DOHH2 (cell line): ENCODE results near the gene VPS9D1.
A peak's percentile ranks its signal among the peaks of the same experiment; 100 is the strongest.

Source experiments
- H3F3A ChIP-seq: fragments of 200-600 bp; sonication (generic), shearing (Covaris generic); 2 replicates; pipeline ENCODE4 v1.6.0; 2016; ENCODE audit warnings: antibody characterized with exemption, mild to moderate bottlenecking; ENCODE audit not compliant: control insufficient read depth, insufficient read depth
- H3K27ac ChIP-seq: fragments of 200-600 bp; sonication (generic); 2 replicates; pipeline ENCODE4 v1.5.1; 2014; ENCODE audit warnings: low read depth, mild to moderate bottlenecking, low read length, moderate library complexity
- H3K27me3 ChIP-seq: fragments of 200-600 bp; sonication (generic); 2 replicates; pipeline ENCODE4 v1.6.1; 2014; ENCODE audit warnings: mild to moderate bottlenecking, low read length, mixed read lengths; ENCODE audit not compliant: control insufficient read depth
- H3K36me3 ChIP-seq: fragments of 200-600 bp; sonication (generic); 2 replicates; pipeline ENCODE4 v1.6.1; 2014; ENCODE audit warnings: mild to moderate bottlenecking, low read length, moderate library complexity, mixed read lengths; ENCODE audit not compliant: control insufficient read depth
- H3K4me1 ChIP-seq: fragments of 200-600 bp; sonication (generic); 2 replicates; pipeline ENCODE4 v1.6.1; 2014; ENCODE audit warnings: mild to moderate bottlenecking, low read length, mixed read lengths; ENCODE audit not compliant: control insufficient read depth
- H3K4me2 ChIP-seq: fragments of 200-600 bp; sonication (generic); 2 replicates; pipeline ENCODE4 v1.6.0; 2014; ENCODE audit warnings: mild to moderate bottlenecking, low read length, moderate library complexity
- H3K4me3 ChIP-seq: fragments of 200-600 bp; sonication (generic); 2 replicates; pipeline ENCODE4 v1.5.1; 2014; ENCODE audit warnings: mild to moderate bottlenecking, low read length, mixed read lengths
- H3K79me2 ChIP-seq: fragments of 200-600 bp; sonication (generic); 2 replicates; pipeline ENCODE4 v1.6.1; 2014; ENCODE audit warnings: mild to moderate bottlenecking, low read length, mixed read lengths; ENCODE audit not compliant: control insufficient read depth
- H3K9me2 ChIP-seq: fragments of 200-600 bp; sonication (generic); replicated peaks from 2 replicates; pipeline ENCODE4 v1.6.1; 2014; ENCODE audit warnings: mild to moderate bottlenecking, low read length, mixed read lengths; ENCODE audit not compliant: control insufficient read depth
- H3K9me3 ChIP-seq: fragments of 200-600 bp; sonication (generic); 2 replicates; pipeline ENCODE4 v1.6.1; 2014; ENCODE audit warnings: antibody characterized with exemption, low read length, mixed read lengths; ENCODE audit not compliant: control insufficient read depth, insufficient read depth
- H4K20me1 ChIP-seq: fragments of 200-600 bp; sonication (generic); 2 replicates; pipeline ENCODE4 v1.6.0; 2014; ENCODE audit warnings: low read depth, mild to moderate bottlenecking, antibody characterized with exemption, low read length, moderate library complexity; ENCODE audit not compliant: control insufficient read depth, insufficient read depth
- CTCF ChIP-seq: fragments of 200-600 bp; sonication (generic); IDR thresholded peaks from one replicate; pipeline ENCODE4 v1.5.1; 2014; ENCODE audit warnings: antibody characterized with exemption, mild to moderate bottlenecking, low read depth, low read length; ENCODE audit not compliant: poor library complexity, severe bottlenecking
- EZH2phosphoT487 ChIP-seq: fragments of 200-600 bp; sonication (generic); IDR thresholded peaks from 2 replicates; pipeline ENCODE4 v1.6.1; 2017; ENCODE audit warnings: borderline replicate concordance, mild to moderate bottlenecking, antibody characterized with exemption, low read length, moderate library complexity, mixed read lengths

VPS9D1 gene

GRCh38 chr16:89688395-89688794 lies 32.3 kb downstream of the VPS9D1 start:
- H3K79me2 ChIP-seq: peaks cover 27% of the 10 kb centered on the region
- peaks cover 5% of the 10 kb centered on the region; the same call in 1 of the 2 replicates for H3K9me3 ChIP-seq
- H3K27me3 ChIP-seq: no peaks in the 10 kb centered on the region
- H3K9me2 ChIP-seq: no peaks in the 10 kb centered on the region
- TF ChIP-seq CTCF (no peak), EZH2phosphoT487 (no peak)
- no peaks in the 10 kb centered on the region for H4K20me1 ChIP-seq
- peaks cover 19% of the 10 kb centered on the region for H3K4me1 ChIP-seq
- H3K4me2 ChIP-seq: peak overlapping the region; percentile 99
- no peaks in the 10 kb centered on the region for H3F3A ChIP-seq
- H3K36me3 ChIP-seq: peaks cover 69% of the 10 kb centered on the region
- no peak overlapping the region for H3K27ac ChIP-seq
- peak overlapping the region; percentile 94 for H3K4me3 ChIP-seq

GRCh38 chr16:89687092-89687940 lies 33.4 kb downstream of the VPS9D1 start:
- Histone ChIP-seq H3K79me2 (peaks cover 27% of the 10 kb centered on the region), H3K27ac (peak overlapping the region; percentile 76), H3K4me1 (peaks cover 19% of the 10 kb centered on the region), H3K4me2 (peak overlapping the region; percentile 99), H3F3A (no peaks in the 10 kb centered on the region), H3K27me3 (no peaks in the 10 kb centered on the region), H3K9me2 (no peaks in the 10 kb centered on the region), H3K4me3 (peak overlapping the region; percentile 94), H3K36me3 (peaks cover 67% of the 10 kb centered on the region), H3K9me3 (peaks cover 5% of the 10 kb centered on the region; the same call in 1 of the 2 replicates), H4K20me1 (no peaks in the 10 kb centered on the region)
- no peak for TF ChIP-seq EZH2phosphoT487
- no peak for TF ChIP-seq CTCF

- Histone ChIP-seq H3K27ac (peak within 1 kb of the TSS; percentile 76), H3K4me1 (peaks cover 19% of the 10 kb centered on the region), H3K36me3 (peaks cover 63% of the 10 kb centered on the region)
Measured at GRCh38 chr16:89686520-89687091, 34.1 kb downstream of the VPS9D1 start, which contains the start of gene CDK10. TSS of gene CDK10 (plus strand) at chr16:89686689. CDS start at chr16:89686711, 22 bp downstream.

More at GRCh38 chr16:89686520-89687091, 34.1 kb downstream of the VPS9D1 start, which contains the start of gene CDK10:
- Histone ChIP-seq H3K9me3 (peaks cover 5% of the 10 kb centered on the region; the same call in 1 of the 2 replicates), H3K4me3 (peak within 1 kb of the TSS; percentile 94), H3K4me2 (peak within 1 kb of the TSS; percentile 99), H3K27me3 (no peaks in the 10 kb centered on the region), H3F3A (no peaks in the 10 kb centered on the region), H4K20me1 (no peaks in the 10 kb centered on the region), H3K9me2 (no peaks in the 10 kb centered on the region), H3K79me2 (peaks cover 27% of the 10 kb centered on the region)
- TF ChIP-seq EZH2phosphoT487 (no peak), CTCF (no peak)
